ENCODE data around the gene COL13A1. TPM values are rescaled to one million over a fixed set of nuclear protein-coding genes. Genes with fewer than 3 reads are reported as not detected.

The COL13A1 gene
- total RNA-seq, 1 experiment from 2014 or later: 5.9 TPM

GRCh38 chr10:69760072-69760471 lies 41.6 kb upstream of the COL13A1 start:
- H3K4me3 ChIP-seq (replicated peaks in 1 of 2; ENCODE audit: low read depth in 1 of 2, low read length in 2 of 2): no peak overlapping the region
- POLR2A ChIA-PET: no interaction called here
- ATAC-seq (no peak), DNase-seq (ENCODE audit: low read depth, low spot score) (no peak)
- H3K9me2 ChIP-seq (ENCODE audit: insufficient read depth): no peaks in the 10 kb centered on the region
- intact Hi-C loops (cut with micrococcal nuclease): no loop called here
- H3K27ac ChIP-seq (ENCODE audit: low read depth, low read length): no peak overlapping the region
- no peaks in the 10 kb centered on the region for H3K36me3 ChIP-seq (ENCODE audit: control insufficient read depth in 1 of 2, insufficient read depth in 2 of 2, low read length in 2 of 2)
- no peak overlapping the region for H2AFZ ChIP-seq (ENCODE audit: low read depth, low read length, poor library complexity, severe bottlenecking)
- no peaks in the 10 kb centered on the region for H3K4me1 ChIP-seq (ENCODE audit: control insufficient read depth in 1 of 2, insufficient read depth in 2 of 2, low read length in 2 of 2)
- no peak for TF ChIP-seq SRF (IDR thresholded peaks at IDR 0.05; ENCODE audit: low read depth)
- no peak for TF ChIP-seq JUND (IDR thresholded peaks at IDR 0.05)
- TF ChIP-seq ZFX (IDR thresholded peaks at IDR 0.05): no peak
- no peaks in the 10 kb centered on the region for H3K9me3 ChIP-seq (ENCODE audit: control insufficient read depth in 1 of 2, insufficient read depth in 1 of 2, low read depth in 1 of 2, low read length in 2 of 2)
- no peaks in the 10 kb centered on the region for H3K79me2 ChIP-seq (ENCODE audit: insufficient read depth, low read length)
- no peak overlapping the region for H3K4me2 ChIP-seq (ENCODE audit: low read length)
- no peaks in the 10 kb centered on the region for H3K27me3 ChIP-seq (ENCODE audit: insufficient read depth, low read length)
- BruUV-seq (replicated peaks): no TSS peak
- no peak overlapping the region for H3K9ac ChIP-seq (ENCODE audit: low read length)
- no peaks in the 10 kb centered on the region for H4K20me1 ChIP-seq (ENCODE audit: insufficient read depth)
- RAD21 ChIA-PET (ENCODE audit: low non-redundant PET in 1 of 2, low total read pairs in 2 of 2, uncharacterized antibody in 2 of 2, unreplicated experiment in 2 of 2): no interaction called here
- CTCF ChIA-PET: no interaction called here

DNA sequence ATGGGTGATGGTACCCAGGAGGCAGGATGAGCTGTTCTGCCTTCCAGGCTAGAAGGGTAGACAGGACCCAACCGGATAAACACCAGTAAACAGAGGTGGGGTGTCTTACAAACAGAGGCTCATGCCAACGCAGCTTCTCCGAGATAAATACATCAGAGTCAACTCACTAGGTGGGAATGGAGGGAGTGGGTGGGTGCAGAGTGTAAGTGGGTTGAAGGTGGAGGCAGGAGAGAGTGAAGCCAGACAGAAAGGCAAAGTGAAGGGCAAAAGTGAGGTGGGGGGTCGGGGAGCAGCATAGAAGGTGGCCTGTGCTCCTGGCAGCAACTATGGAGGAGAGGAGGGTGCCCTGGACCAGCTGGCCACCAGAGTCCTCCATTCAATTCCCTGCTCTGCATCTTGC lies 40.4 kb upstream of the COL13A1 start:
- Histone ChIP-seq H4K20me1 (ENCODE audit: insufficient read depth) (no peaks in the 10 kb centered on the region), H2AFZ (ENCODE audit: low read depth, low read length, poor library complexity, severe bottlenecking) (no peak overlapping the region), H3K4me1 (ENCODE audit: control insufficient read depth in 1 of 2, insufficient read depth in 2 of 2, low read length in 2 of 2) (no peaks in the 10 kb centered on the region), H3K9ac (ENCODE audit: low read length) (no peak overlapping the region), H3K4me2 (ENCODE audit: low read length) (no peak overlapping the region), H3K4me3 (replicated peaks in 1 of 2; ENCODE audit: low read depth in 1 of 2, low read length in 2 of 2) (no peak overlapping the region), H3K27ac (ENCODE audit: low read depth, low read length) (no peak overlapping the region), H3K36me3 (ENCODE audit: control insufficient read depth in 1 of 2, insufficient read depth in 2 of 2, low read length in 2 of 2) (no peaks in the 10 kb centered on the region), H3K27me3 (ENCODE audit: insufficient read depth, low read length) (no peaks in the 10 kb centered on the region), H3K79me2 (ENCODE audit: insufficient read depth, low read length) (no peaks in the 10 kb centered on the region), H3K9me3 (ENCODE audit: control insufficient read depth in 1 of 2, insufficient read depth in 1 of 2, low read depth in 1 of 2, low read length in 2 of 2) (no peaks in the 10 kb centered on the region), H3K9me2 (ENCODE audit: insufficient read depth) (no peaks in the 10 kb centered on the region)
- DNase-seq (ENCODE audit: low read depth, low spot score) (no peak), ATAC-seq (no peak)
- ChIA-PET CTCF (no interaction called here), RAD21 (ENCODE audit: low non-redundant PET in 1 of 2, low total read pairs in 2 of 2, uncharacterized antibody in 2 of 2, unreplicated experiment in 2 of 2) (no interaction called here), POLR2A (no interaction called here)
- intact Hi-C loops (cut with micrococcal nuclease): no loop called here
- no TSS peak for BruUV-seq (replicated peaks)
- no peak for TF ChIP-seq FOSL1 (IDR thresholded peaks at IDR 0.05; ENCODE audit: low read depth)
- TF ChIP-seq POLR2A (IDR thresholded peaks at IDR 0.05; ENCODE audit: borderline replicate concordance, extremely low read depth, insufficient read depth, insufficient read length): no peak
- TF ChIP-seq CEBPB (IDR thresholded peaks at IDR 0.05; ENCODE audit: low read depth): no peak
- TF ChIP-seq ZFX (IDR thresholded peaks at IDR 0.05): no peak
- no peak for TF ChIP-seq CTCF (IDR thresholded peaks at IDR 0.05 in 2 of 3, conservative IDR thresholded peaks at IDR 0.05 in 1 of 3; ENCODE audit: borderline replicate concordance in 1 of 3, insufficient read depth in 1 of 3, low read depth in 2 of 3, low read length in 2 of 3)
- no peak for TF ChIP-seq EZH2phosphoT487 (IDR thresholded peaks at IDR 0.05; ENCODE audit: borderline replicate concordance)
- no peak for TF ChIP-seq SRF (IDR thresholded peaks at IDR 0.05; ENCODE audit: low read depth)
- TF ChIP-seq EGR1 (IDR thresholded peaks at IDR 0.05; ENCODE audit: low read depth): no peak
- TF ChIP-seq RAD21 (IDR thresholded peaks at IDR 0.05; ENCODE audit: low read depth): no peak
- TF ChIP-seq ELF1 (IDR thresholded peaks at IDR 0.05; ENCODE audit: borderline replicate concordance, low read depth): no peak
- no peak for TF ChIP-seq ZNF274 (IDR thresholded peaks at IDR 0.05; ENCODE audit: low read depth, low read length)
- TF ChIP-seq CBX3 (IDR thresholded peaks at IDR 0.05; ENCODE audit: low read depth): no peak
- TF ChIP-seq, protein P1, sequence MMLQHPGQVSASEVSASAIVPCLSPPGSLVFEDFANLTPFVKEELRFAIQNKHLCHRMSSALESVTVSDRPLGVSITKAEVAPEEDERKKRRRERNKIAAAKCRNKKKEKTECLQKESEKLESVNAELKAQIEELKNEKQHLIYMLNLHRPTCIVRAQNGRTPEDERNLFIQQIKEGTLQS (IDR thresholded peaks at IDR 0.05): no peak
- no peak for TF ChIP-seq MAX (IDR thresholded peaks at IDR 0.05)
- TF ChIP-seq POLR2AphosphoS5 (IDR thresholded peaks at IDR 0.05; ENCODE audit: low read depth, low read length): no peak
- TF ChIP-seq TCF7L2 (IDR thresholded peaks at IDR 0.05; ENCODE audit: borderline replicate concordance, extremely low read depth, insufficient read depth, insufficient read length): no peak
- TF ChIP-seq, protein P2, sequence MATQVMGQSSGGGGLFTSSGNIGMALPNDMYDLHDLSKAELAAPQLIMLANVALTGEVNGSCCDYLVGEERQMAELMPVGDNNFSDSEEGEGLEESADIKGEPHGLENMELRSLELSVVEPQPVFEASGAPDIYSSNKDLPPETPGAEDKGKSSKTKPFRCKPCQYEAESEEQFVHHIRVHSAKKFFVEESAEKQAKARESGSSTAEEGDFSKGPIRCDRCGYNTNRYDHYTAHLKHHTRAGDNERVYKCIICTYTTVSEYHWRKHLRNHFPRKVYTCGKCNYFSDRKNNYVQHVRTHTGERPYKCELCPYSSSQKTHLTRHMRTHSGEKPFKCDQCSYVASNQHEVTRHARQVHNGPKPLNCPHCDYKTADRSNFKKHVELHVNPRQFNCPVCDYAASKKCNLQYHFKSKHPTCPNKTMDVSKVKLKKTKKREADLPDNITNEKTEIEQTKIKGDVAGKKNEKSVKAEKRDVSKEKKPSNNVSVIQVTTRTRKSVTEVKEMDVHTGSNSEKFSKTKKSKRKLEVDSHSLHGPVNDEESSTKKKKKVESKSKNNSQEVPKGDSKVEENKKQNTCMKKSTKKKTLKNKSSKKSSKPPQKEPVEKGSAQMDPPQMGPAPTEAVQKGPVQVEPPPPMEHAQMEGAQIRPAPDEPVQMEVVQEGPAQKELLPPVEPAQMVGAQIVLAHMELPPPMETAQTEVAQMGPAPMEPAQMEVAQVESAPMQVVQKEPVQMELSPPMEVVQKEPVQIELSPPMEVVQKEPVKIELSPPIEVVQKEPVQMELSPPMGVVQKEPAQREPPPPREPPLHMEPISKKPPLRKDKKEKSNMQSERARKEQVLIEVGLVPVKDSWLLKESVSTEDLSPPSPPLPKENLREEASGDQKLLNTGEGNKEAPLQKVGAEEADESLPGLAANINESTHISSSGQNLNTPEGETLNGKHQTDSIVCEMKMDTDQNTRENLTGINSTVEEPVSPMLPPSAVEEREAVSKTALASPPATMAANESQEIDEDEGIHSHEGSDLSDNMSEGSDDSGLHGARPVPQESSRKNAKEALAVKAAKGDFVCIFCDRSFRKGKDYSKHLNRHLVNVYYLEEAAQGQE (IDR thresholded peaks at IDR 0.05; ENCODE audit: low read depth): no peak
